GM19023 (cell line): Measurements from ENCODE around the gene ATG13.

Experiments
- ATAC-seq: cut with Tn5 transposase; IDR thresholded peaks from one replicate; pipeline ENCODE4 v1.9.1; 2021; ENCODE audit warnings: mild to moderate bottlenecking, moderate library complexity; ENCODE audit not compliant: unreplicated experiment

Gene ATG13

GRCh38 chr11:46722566-46723358 is 105.4 kb downstream of the ATG13 start:
- no peak for ATAC-seq

- ATAC-seq = no peak
These were observed 106.0 kb downstream of the ATG13 start for GRCh38 chr11:46723359-46723680.

- ATAC-seq = no peak
These were observed 106.7 kb downstream of the ATG13 start for GRCh38 chr11:46724088-46724487.
